ENCODE results near the gene ALKBH1. TPM values are rescaled to one million over a fixed set of nuclear protein-coding genes. Genes with fewer than 3 reads are reported as not detected.
"Not testable (repeated sequence)": the region's sequence is repeated elsewhere in the genome, so short reads cannot be mapped to it uniquely, and the experiment has no call there.

Gene ALKBH1, protein sequence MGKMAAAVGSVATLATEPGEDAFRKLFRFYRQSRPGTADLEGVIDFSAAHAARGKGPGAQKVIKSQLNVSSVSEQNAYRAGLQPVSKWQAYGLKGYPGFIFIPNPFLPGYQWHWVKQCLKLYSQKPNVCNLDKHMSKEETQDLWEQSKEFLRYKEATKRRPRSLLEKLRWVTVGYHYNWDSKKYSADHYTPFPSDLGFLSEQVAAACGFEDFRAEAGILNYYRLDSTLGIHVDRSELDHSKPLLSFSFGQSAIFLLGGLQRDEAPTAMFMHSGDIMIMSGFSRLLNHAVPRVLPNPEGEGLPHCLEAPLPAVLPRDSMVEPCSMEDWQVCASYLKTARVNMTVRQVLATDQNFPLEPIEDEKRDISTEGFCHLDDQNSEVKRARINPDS
- 14.4 and 14.5 TPM in 2 replicates for total RNA-seq
- long read RNA-seq, transcript ALKBH1-201 (6 exons, 2,594 nt): major isoform, 68 of 84 reads
- long read RNA-seq, partial matches to known transcripts: 4 of 84 reads
- long read RNA-seq, other reads (novel, unspliced or antisense): 7 of 84 reads

DNA sequence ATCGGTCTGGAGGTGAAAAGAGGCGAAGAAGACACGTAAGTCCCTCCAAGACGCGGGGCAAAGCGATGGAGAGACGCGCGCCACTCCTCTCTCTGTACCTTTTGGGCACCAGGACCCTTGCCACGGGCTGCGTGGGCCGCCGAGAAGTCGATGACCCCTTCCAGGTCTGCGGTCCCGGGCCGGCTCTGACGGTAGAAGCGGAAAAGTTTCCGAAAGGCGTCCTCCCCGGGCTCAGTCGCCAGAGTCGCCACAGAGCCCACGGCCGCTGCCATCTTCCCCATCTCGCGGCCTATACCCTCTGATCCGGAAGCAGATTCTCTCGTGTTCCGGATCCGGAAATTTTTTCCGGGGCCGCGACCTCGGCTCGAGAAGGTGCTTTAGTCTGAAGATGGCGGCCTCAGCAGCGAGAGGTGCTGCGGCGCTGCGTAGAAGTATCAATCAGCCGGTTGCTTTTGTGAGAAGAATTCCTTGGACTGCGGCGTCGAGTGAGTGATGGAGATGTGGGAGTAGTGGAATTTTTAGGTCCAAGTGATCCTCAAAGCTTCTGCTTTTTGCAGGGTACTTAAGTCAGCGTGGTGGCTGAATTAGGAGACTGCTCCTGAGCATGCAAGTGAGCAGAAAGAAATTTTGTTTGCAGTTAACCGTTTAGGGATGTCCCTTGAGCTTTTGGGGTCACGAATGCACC lies at the start of gene ALKBH1, which contains the start of gene SLIRP:
TSS of gene ALKBH1 (minus strand) at position 300 of the 685 bp plus-strand sequence. CDS start at position 281, 19 bp downstream.
TSS of gene SLIRP (plus strand) at position 380 of the 685 bp plus-strand sequence. CDS start at position 389, 9 bp downstream.
- Mint-ChIP-seq H3K4me3 (ENCODE audit: low read depth) (peak within 1 kb of the TSS; percentile 88), H3K4me1 (ENCODE audit: low read depth) (peaks cover 25% of the 10 kb centered on the region), H3K9me3 (ENCODE audit: low read depth) (no peaks in the 10 kb centered on the region), H3K27ac (peak within 1 kb of the TSS; percentile 94), H3K27me3 (no peaks in the 10 kb centered on the region), H3K36me3 (ENCODE audit: insufficient read depth) (peaks cover 5% of the 10 kb centered on the region)
- peak; percentile 60 for DNase-seq (ENCODE audit: low spot score, unreplicated experiment)
- TF ChIP-seq, protein P1, sequence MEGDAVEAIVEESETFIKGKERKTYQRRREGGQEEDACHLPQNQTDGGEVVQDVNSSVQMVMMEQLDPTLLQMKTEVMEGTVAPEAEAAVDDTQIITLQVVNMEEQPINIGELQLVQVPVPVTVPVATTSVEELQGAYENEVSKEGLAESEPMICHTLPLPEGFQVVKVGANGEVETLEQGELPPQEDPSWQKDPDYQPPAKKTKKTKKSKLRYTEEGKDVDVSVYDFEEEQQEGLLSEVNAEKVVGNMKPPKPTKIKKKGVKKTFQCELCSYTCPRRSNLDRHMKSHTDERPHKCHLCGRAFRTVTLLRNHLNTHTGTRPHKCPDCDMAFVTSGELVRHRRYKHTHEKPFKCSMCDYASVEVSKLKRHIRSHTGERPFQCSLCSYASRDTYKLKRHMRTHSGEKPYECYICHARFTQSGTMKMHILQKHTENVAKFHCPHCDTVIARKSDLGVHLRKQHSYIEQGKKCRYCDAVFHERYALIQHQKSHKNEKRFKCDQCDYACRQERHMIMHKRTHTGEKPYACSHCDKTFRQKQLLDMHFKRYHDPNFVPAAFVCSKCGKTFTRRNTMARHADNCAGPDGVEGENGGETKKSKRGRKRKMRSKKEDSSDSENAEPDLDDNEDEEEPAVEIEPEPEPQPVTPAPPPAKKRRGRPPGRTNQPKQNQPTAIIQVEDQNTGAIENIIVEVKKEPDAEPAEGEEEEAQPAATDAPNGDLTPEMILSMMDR (IDR thresholded peaks at IDR 0.05; ENCODE audit: unreplicated experiment): no peak

DNA sequence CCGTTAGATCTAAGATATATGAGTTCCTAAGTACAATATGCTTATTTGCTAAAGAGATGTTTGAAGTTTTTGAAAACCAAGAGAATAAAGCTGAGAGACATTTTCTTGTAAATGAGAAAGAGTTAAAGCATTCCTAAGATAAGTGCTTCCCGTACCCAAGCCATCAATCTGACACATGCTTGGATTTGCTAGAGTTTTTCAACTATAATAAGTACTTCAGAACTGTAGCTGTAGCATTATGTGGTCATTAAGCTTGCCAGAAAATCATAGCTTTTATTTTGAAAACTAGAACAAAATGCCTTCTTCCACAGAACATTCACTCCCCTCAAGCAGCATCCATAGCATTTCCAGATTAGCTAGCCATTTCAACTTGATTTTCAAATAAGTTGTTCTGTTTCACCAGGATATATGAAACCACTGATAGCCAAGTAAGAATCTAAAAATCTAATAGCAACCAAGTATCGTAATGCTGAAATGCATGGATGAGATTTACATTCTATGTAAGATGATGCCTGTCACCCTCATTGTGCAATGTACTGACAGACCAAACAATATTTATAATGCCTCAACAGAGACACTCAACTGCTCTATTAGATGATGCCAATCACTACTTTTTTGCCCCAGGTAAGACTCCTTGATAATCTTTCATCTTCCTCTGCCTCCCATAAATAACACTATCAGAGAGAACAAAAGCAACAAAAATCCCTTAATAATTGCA lies 45.1 kb upstream of the ALKBH1 start:
- no peaks in the 10 kb centered on the region for H3K27me3 Mint-ChIP-seq
- DNase-seq (ENCODE audit: low spot score, unreplicated experiment): no peak
- H3K27ac Mint-ChIP-seq: no peak overlapping the region
- H3K9me3 Mint-ChIP-seq (ENCODE audit: low read depth): peaks cover 5% of the 10 kb centered on the region
- peaks cover 4% of the 10 kb centered on the region for H3K4me1 Mint-ChIP-seq (ENCODE audit: low read depth)
- peaks cover 44% of the 10 kb centered on the region for H3K36me3 Mint-ChIP-seq (ENCODE audit: insufficient read depth)
- H3K4me3 Mint-ChIP-seq (ENCODE audit: low read depth): no peak overlapping the region
- TF ChIP-seq, protein P1 (IDR thresholded peaks at IDR 0.05; ENCODE audit: unreplicated experiment): no peak

DNA sequence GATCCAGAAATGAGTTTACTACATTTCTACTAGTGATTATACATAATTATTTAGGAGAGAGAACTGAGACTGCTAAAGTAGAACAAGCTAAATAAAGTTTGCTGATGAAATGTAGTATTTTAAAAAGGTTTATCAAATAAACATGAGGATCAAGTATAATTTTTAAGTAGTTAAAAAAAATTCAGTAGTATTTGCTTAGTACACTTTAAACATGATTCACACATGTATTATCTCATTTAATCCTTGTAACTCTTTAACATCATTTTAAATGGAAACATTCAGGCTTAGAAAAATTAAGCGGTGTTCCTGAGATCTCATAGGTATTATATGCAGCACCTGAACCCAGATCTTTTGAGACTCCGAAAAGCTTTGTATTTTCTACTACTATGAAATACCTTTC lies 44.4 kb upstream of the ALKBH1 start:
- Mint-ChIP-seq H3K36me3 (ENCODE audit: insufficient read depth) (peaks cover 42% of the 10 kb centered on the region), H3K27ac (no peak overlapping the region), H3K27me3 (no peaks in the 10 kb centered on the region), H3K9me3 (ENCODE audit: low read depth) (peaks cover 5% of the 10 kb centered on the region), H3K4me1 (ENCODE audit: low read depth) (no peaks in the 10 kb centered on the region), H3K4me3 (ENCODE audit: low read depth) (no peak overlapping the region)
- DNase-seq (ENCODE audit: low spot score, unreplicated experiment): no peak
- TF ChIP-seq, protein P1 (IDR thresholded peaks at IDR 0.05; ENCODE audit: unreplicated experiment): no peak

DNA sequence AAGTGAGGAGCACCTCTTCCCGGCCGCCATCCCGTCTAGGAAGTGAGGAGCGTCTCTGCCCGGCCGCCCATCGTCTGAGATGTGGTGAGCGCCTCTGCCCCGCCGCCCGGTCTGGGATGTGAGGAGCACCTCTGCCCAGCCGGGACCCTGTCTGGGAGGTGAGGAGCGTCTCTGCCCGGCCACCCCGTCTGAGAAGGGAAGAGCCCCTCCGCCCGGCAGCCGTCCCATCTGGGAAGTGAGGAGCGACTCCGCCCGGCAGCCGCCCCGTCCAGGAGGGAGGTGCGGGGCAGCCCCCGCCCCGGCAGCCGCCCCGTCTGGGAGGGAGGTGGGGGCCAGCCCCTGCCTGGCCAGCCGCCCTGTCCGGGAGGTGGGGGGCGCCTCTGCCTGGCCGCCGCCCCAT lies 39.6 kb upstream of the ALKBH1 start:
- not testable (repeated sequence) for H3K27ac Mint-ChIP-seq; H3K9me3 Mint-ChIP-seq (ENCODE audit: low read depth); H3K27me3 Mint-ChIP-seq; DNase-seq (ENCODE audit: low spot score, unreplicated experiment); H3K4me3 Mint-ChIP-seq (ENCODE audit: low read depth); H3K4me1 Mint-ChIP-seq (ENCODE audit: low read depth)
- peaks cover 38% of the 10 kb centered on the region for H3K36me3 Mint-ChIP-seq (ENCODE audit: insufficient read depth)

DNA sequence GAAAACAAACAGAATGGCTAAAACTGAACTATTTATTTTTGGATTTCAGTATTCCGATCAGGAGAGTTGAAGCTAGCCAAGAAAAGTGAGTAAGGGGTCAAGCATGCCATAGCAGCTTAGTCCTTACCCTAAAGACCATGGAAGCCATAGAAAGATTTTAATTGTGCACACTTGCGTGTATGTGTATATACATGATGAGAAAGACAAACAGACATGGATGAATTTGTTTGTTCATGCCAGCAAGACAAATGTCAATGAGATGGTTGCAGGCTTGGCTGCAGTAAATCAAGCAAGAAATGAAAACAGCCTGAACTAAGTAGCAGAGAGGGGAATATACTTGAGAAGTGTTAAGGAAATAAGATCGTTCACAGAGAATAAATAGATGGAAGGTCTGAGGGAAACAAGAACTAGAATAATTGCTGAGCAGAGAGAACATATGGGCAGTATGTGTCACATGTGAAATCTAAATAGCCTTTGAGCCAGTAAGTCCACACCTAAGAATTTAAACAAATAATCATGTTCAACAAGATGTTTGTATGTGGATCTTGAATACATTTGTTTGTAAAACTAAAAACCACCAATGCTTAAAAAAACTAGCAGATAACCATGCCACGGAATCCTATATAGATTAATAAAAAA lies 38.4 kb upstream of the ALKBH1 start:
- TF ChIP-seq, protein P1 (IDR thresholded peaks at IDR 0.05; ENCODE audit: unreplicated experiment): no peak
- Mint-ChIP-seq H3K27me3 (no peaks in the 10 kb centered on the region), H3K4me3 (ENCODE audit: low read depth) (no peak overlapping the region), H3K36me3 (ENCODE audit: insufficient read depth) (peaks cover 38% of the 10 kb centered on the region), H3K27ac (peak overlapping the region; percentile 2), H3K9me3 (ENCODE audit: low read depth) (peaks cover 7% of the 10 kb centered on the region), H3K4me1 (ENCODE audit: low read depth) (peaks cover 6% of the 10 kb centered on the region)
- DNase-seq (ENCODE audit: low spot score, unreplicated experiment): no peak

Measured in progenitor cell of endocrine pancreas (in vitro differentiated cells).